Measurements from ENCODE around the gene PLAC8.

Gene PLAC8

GRCh38 chr4:83114576-83114975 is at the start of gene PLAC8:
Gene PLAC8, minus strand, starts transcription at chr4:83114729. Its CDS starts 6,808 bp downstream, at chr4:83107921.
- DNase-seq (ENCODE audit: low spot score) = peak; percentile 83

DNA sequence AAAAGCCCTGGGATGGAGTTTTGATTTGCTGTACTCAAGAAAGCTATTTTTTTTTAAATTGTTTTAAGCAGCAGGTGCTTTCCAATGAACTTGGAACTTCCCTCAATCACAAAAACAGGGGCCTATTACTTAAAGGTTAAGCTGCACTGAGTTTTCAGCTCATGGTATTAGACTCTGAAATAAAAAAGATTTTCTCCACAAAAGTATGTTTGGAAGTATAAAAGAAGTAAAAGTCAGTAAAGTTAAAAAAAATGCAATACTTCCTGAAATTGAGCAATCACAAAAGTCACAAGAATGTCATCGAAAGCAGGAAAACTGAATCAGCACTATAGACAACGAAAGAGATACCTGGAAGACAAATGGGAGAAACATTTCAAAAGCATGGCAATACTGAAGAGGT is 38.9 kb upstream of the PLAC8 start:
- DNase-seq (ENCODE audit: low spot score) = no peak

- DNase-seq (ENCODE audit: low spot score) = no peak
Observed at GRCh38 chr4:83152746-83153145, 38.2 kb upstream of the PLAC8 start.

- DNase-seq (ENCODE audit: low spot score) = no peak
Observed at GRCh38 chr4:83151651-83152050, 37.1 kb upstream of the PLAC8 start.

- DNase-seq (ENCODE audit: low spot score) = no peak
Observed at GRCh38 chr4:83150653-83151330, 36.3 kb upstream of the PLAC8 start.

GRCh38 chr4:83149865-83150652 is 35.5 kb upstream of the PLAC8 start:
- DNase-seq (ENCODE audit: low spot score) = no peak

- DNase-seq (ENCODE audit: low spot score) = no peak
Observed at GRCh38 chr4:83146841-83147240, 32.3 kb upstream of the PLAC8 start.

DNA sequence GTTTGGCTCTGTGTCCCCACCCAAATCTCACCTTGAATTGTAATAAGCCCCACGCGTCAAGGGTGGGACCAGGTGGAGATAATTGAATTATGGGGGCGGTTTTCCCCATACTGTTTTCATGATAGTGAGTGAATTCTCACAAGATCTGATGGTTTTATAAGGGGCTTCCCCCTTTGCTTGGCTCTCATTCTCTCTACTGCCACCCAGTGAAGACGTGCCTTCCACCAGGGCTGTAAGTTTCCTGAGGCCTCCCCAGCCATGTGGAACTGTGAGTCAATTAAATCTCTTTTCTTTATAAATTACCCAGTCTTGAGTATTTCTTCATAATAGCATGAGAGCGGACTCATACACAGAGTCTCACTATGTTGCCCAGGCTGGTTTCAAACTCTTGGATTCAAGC is 31.2 kb upstream of the PLAC8 start:
- DNase-seq (ENCODE audit: low spot score) = peak; percentile 11

GRCh38 chr4:83139514-83140156 is 25.1 kb upstream of the PLAC8 start:
- no peak for DNase-seq (ENCODE audit: low spot score)

DNA sequence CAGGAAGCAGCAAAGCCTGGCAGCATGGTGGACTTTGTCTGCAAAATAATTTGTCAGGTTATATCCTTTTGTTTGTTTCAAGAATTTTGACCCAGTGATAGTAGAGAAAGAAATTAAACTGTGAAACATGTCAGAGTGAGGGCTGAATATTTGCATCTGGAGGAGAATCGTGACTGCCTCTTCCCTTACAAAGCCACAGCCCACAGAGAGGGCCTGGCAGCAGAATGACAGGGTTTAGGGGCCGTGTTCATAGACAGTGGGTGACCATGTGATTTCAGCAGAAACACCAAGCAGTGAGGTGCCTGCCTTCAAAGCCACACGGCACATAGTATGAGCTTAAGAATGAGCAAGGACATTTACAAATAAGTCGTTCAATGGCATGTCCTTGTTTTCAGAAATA is 24.4 kb upstream of the PLAC8 start:
- DNase-seq (ENCODE audit: low spot score) = no peak

GRCh38 chr4:83132065-83132464 is 17.5 kb upstream of the PLAC8 start:
- DNase-seq (ENCODE audit: low spot score) = no peak

GRCh38 chr4:83129264-83129663 is 14.7 kb upstream of the PLAC8 start:
- DNase-seq (ENCODE audit: low spot score) = no peak

DNA sequence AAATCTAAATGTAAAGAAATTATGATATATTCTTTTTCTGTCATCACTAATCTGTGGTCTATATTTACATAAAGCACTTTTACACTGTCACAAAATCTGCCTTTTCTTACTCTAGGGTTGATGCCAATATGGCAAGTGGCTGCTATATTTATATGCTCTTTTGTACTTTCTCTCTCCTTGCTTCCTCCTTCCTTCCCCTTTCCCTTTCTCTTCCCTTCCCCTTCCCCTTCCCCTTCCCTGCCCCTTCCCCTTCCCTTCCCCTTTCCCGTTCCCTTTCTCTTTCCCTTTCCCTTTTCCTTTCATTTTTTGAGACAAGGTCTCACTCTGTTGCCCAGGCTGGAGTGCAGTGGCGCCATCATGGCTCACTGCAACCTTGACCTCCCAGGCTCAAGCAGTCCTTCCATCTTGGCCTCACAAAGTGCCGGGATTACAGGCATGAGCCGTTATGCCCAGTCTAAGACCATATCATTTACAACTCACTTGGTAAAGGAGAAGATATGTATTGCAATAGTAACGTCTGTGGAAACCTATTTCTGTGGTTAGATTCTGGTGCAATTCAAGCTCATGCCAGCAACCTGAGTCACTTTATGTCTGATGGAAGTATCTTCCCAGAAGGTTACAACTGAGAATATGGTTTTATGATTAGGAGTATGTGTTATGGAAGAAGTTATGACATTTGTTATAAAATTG is 13.9 kb upstream of the PLAC8 start:
- DNase-seq (ENCODE audit: low spot score) = no peak

DNA sequence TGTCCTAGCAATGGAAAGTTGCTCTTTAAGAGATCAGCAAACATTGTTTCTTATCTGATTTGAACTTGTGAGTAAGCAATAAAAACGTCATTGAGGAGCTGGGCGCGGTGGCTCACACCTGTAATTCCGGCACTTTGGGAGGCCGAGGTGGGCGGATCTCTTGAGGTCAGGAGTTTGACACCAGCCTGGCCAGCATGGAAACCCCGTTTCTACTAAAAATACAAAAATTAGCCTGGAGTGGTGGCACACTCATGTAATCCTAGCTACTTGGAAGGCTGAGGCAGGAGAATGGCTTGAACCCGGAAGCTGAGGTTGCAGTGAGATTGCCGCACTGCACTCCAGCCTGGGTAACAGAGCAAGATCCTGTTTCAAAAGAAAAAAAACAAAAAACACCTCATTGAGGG is 11.2 kb upstream of the PLAC8 start:
- DNase-seq (ENCODE audit: low spot score) = peak; percentile 42

GRCh38 chr4:83124111-83124780 is 9.7 kb upstream of the PLAC8 start:
- DNase-seq (ENCODE audit: low spot score) = no peak

DNA sequence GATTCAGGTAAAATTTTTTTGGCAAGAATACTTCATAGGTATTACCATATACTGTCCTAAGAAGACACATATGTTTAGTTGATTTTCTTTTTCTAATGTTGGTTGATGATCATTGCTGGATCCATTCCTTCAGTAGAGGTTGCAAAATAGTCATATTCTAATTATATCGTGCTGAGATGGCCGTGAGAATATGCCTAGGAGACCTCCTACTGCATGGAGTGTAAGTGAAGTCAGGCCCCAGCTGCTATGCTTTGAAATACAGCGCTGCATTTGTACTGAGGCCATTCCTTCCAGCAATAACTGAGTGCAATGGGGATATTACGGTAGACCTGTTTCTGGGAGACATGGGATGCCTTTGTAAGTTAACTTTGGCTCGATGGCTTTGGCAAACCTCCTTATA is 6.7 kb upstream of the PLAC8 start:
- DNase-seq (ENCODE audit: low spot score) = no peak

- no peak for DNase-seq (ENCODE audit: low spot score)
Observed at GRCh38 chr4:83118869-83119268, 4.3 kb upstream of the PLAC8 start.

DNA sequence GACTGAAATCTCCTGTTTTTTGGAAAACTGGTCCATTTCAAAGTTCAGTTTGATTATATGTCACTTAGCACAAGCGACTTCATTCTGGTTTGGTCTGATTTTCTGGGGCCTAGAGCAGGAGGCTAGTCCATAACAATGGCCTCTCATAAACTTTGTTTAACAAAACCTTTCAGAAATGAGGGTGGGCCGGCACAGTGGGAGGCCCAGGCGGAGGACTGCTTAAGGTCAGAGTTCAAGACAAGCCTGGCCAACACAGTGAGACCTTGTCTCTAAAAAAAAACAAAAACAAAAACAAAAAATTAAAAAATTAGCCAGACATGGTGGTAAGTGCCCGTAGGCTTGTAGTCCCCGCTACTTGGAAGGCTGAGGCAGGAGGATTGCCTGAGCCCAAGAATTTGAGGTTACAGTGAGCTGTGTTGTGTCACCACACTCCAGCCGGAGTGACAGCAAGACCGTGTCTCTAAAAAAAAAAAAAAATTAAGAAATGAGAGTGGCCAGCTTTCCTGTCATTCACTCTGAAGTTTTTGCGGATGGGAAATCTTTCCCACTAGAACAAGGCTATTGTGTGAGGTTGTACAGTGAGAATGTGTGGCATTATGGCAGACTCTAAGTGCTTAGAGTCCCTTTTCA is 1.2 kb upstream of the PLAC8 start:
- DNase-seq (ENCODE audit: low spot score) = no peak

DNA sequence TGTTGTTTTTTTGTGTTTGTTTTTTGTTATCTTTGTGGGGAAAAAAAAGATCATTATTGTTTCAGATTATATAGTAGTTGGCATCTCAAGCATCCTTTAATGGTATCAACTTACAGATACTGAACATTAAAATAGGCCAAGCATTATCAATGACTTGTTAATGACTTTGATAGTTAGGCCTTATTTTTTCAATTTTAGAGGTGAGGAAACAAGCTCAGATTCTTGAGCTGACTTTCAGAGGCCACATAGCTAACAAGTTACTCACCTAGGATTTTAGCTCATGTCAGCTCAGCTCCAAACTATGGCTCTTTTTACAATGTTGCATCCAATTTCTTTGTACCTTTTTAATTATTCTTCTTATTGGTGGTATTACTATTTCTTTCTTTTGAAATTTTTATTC is 471 bp upstream of the PLAC8 start:
- DNase-seq (ENCODE audit: low spot score) = no peak

GRCh38 chr4:83113429-83113786 is 1.1 kb downstream of the PLAC8 start:
- peak; percentile 15 for DNase-seq (ENCODE audit: low spot score)

- DNase-seq (ENCODE audit: low spot score) = peak; percentile 40
Observed at GRCh38 chr4:83112678-83113428, 1.7 kb downstream of the PLAC8 start.

All from CD4-positive, alpha-beta T cell treated with Interleukin-6 at 100 ng/mL for 8 hours (primary cell).